Brain pericyte (primary cell): Measurements from ENCODE around the gene IL17RD.

Experiments used
- DNase-seq: peaks from one replicate; pipeline ENCODE4 v3.0.0-alpha.2; 2012; ENCODE audit warnings: low read depth, low spot score

IL17RD gene

DNA sequence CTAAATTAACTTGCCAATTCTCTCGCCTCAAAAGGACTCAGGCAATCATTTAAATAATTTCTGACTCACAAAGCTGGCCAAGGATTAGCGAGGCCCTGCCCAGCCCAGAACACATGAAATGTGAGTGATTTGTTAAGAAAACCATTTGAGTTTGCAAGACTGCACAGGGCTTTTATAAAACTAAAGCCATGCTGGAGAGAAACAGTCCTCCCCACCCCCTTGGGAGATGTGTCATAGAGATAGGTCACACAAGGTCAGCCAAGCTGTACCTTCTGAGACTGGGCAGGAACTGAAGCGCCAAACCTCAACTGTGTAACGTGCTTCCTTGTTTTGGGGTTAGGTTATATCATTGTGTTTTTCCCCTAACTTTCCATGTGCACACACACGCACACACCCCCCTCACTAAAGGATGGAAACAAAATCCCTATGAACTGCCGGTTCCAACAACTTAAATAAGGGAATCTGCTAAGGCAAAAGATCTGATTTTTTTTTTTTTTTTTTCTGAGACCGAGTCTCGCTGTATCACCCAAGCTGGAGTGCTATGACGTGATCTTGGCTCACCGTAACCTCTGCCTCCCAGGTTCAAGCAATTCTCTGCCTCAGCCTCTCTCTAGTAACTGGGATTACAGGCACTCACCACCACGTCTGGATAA, 96.6 kb downstream of the IL17RD start:
- no peak for DNase-seq

DNA sequence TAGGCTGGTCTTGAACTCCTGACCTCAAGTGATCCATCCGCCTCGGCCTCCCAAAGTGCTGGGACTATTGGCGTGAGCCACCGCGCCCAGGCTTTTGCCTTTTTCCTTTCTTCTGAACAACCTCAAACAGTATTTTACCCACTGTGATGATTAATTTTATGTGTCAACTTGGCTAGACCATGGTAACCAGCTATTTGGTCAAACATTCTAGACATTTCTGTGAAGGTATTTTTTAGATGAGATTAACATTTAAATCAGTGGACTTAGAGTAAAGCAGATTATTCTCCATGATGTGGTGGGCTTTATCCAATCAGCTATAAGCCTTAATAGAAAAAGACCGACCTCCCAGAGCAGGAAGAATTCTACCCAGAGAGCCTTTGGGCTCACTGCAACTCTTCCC, 98.7 kb downstream of the IL17RD start:
- DNase-seq = no peak

DNA sequence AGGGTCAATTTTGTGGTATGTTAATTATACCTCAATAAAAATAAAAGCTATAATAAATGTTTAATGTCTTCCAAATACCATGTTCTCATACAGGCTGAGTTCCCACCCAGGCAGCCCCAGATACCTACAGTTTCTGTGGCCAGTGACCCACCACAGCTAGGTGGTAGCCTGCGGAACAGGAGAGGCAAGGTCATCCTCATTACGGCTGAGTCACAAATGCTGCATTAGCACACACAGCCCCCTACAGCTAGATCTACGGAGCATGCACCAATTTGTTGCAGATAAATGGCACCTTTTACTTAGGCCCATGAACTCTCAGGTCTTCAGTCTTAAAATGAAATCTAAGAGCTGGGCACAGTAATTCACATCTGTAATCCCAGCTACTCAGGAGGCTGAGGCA, 99.6 kb downstream of the IL17RD start:
- DNase-seq = no peak

DNA sequence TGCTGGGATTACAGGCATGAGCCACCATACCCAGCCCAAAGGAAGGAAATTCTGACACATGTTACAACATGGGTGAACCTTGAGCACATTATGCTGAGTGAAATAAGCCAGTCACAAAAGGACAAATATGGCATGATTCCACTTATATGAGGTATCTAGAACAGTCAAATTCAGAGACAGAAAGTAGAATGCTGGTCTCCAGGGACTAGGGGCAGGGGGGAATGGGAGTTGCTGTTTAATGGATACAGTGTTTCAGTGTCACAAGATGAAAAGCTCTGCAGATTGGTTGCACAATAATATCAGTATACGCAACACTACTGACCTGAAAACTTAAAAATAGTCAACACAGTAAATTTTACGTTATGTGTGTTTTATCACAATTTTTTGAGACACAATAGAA, 100.6 kb downstream of the IL17RD start:
- no peak for DNase-seq

DNA sequence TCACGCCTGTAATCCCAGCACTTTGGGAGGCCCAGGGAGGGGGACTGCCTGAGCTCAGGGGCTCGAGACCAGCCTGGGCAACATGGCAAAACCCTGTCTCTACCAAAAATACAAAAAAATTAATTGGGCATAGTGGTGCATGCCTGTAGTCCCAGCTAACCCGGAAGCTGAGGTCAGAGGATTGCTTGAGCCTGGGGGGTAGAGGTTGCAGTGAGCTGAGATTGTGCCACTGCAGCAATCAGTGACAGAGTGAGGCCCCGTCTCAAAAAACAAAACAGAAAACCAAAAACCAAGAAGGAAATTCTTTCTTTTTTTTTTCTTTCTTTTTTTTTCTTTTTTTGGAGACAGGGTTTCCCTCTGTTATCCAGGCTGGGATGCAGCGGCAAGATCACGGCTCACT, 101.2 kb downstream of the IL17RD start:
- DNase-seq = no peak

DNA sequence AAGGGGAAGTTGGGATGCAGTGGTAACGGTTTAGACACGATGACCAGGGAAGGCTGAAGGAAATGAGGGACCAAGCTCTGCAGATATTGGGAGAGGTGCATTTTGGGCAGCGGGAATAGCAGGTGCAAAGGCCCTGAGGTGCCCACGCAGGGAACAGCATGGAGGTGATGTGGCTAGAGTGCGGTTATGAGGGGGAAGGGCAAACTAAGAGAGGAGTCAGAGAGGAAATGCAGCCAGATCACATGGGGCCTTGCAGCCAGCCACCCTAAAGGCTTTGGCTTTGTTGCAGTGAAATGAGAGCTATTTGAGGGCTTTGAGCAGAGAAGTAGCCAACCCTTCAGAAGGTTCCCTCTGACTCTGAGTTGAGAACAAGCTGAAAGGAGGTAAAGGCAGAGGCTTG, 102.1 kb downstream of the IL17RD start:
- DNase-seq = no peak

DNA sequence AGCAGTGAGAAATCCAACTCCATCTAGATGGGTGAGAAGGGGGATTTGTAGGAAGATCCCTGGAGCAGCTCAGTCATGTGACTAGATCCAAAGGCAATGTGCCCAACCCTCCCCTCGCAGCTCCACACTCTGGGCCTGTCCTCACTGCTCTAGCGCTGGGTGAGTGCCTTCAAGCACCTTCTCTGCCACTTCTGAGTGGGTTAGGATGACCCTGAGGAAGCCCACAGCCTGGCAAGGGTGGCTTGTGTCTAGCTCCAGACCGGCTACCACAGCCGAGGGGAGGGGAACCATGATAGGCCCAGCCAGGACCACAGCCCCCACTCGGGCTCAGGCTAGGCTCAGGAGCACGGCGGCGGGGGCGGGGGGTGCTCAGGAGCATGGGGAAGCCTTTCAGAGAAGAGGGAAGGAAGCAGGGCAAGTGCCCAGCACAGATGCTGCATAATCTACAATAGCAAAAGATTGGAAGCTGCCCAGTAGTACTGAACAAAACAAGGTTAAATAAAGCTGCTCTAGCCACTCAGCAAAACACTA, 103.0 kb downstream of the IL17RD start:
- DNase-seq = no peak

DNA sequence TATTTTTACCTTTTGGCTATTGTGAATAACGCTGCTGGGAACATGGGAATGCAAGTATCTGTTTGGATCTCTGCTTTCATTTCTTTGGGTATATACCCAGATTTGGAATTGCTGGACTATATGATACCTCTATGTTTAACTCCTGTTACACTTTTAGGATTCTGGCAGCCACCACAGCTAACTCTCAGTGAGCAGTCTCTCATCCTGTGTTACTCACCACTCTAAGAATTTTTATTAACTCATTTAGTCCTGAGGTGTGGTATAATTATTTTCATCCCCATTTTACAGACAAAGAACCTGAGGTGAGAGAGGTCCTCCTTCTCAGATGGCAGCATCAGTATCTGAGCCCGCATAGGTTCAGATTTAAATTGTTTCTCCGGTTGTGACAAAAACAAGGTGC, 103.6 kb downstream of the IL17RD start:
- no peak for DNase-seq

DNA sequence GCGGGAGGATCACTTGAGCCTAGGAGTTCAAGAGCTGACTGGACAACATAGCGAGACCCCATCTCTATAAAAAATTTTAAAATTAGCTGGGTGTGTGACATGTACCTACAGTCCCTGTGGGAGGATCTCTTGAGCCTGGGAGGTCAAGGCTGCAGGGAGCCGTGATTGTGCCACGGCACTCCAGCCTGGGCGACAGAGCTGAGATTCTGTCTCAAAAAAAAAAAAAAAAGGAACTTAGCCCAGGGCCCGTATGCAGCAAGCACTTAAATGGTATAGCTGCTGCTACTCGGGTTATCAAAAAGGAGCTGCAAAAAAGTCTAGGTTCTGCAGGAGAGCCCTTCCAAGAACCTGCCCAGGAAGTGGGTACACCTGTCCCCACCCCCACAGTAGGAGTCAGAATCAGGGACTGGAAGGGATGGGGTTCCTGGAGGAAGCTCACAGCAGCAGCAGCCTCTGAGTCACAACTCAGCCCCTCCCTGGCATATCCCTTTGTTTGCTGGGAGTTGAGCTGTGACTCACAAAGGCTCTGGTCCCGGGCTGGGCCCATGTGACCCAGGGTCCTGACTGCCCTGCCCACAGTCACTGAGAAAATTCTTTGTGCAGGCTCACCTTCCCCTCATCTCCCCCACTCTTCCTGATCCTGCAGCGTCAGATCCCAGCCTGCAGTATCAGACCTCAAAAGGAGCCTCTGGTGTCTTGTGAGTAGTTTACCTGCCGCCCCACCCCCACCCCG, 104.9 kb downstream of the IL17RD start, which contains the start of gene SPATA12:
Gene SPATA12 (plus strand): TSS at position 576 of the 733 bp plus-strand sequence. CDS start 13,031 bp downstream, outside the sequence.
- no peak for DNase-seq

DNA sequence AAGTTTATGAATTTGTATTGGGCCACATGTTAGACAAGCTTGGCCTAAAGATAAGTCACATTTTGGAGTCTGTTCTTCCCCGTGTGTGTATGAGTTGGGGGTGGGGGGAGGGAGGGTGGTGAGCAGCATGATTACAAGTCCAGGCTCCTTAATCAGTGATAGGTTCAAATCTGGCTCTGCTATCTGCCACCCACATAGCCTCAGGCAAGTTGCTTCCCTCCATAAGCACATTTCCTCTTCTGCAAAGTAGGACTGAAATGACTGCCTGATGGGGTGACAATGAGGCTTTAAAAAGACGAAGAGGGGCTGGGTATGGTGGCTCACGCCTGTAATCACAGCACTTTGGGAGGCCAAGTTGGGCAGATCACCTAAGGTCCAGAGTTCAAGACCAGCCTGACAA, 105.7 kb downstream of the IL17RD start:
- no peak for DNase-seq

DNA sequence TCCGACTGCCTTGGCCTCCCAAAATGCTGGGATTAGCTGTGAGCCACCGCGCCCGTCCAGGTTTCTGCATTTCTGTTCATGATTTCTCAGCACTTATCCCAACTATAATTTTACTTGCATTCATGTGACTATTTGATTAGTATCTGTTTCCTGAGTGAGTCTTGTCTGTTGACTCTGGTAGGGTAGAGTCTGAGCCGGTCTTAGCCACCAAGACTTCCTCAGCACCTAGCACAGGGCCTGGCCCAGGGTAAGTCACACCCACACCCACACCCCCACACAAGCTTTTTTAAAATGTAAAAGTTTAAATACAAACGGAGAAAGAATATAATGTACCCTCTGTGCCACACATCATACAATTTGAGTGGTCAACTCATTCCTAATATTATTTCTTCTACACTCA, 107.8 kb downstream of the IL17RD start:
- no peak for DNase-seq

DNA sequence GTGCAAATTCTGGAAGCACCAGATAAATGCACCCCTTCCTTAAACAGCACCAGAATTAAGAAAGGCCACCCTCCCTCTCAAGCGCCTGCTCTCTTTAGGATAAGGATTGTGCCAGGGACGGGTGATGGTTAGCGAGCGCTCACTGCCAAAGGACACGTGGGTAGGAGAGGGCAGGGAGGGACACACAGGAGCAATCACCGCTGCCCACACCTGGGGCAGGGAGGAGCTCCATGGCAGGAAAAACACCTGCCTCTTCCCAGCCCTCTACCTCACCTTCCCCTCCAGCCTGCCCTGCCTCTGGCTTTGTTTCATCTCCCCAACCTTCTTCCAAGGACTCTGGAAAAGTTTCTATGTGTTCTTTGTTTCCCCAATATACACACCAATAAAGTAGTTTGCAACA, 112.0 kb downstream of the IL17RD start:
- DNase-seq = no peak

DNA sequence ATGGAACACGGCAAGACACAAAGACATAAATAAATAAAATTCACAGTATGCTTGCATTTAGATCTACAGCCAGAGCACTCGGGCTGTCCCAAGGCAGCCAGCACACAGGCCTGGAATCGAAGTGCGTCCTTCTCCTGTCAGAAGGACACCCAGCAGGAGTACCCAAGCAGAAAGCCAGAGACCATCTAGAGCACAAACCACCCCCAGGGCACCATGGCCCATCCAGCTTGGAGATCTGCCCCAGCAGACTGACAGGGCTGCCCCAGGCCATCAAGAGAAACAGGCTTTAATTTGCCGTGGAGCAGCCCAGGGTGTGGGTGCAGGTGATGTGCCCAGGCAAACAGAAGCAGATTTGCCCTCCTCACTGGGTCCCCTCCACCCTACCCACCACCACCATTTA, 112.5 kb downstream of the IL17RD start:
- no peak for DNase-seq

DNA sequence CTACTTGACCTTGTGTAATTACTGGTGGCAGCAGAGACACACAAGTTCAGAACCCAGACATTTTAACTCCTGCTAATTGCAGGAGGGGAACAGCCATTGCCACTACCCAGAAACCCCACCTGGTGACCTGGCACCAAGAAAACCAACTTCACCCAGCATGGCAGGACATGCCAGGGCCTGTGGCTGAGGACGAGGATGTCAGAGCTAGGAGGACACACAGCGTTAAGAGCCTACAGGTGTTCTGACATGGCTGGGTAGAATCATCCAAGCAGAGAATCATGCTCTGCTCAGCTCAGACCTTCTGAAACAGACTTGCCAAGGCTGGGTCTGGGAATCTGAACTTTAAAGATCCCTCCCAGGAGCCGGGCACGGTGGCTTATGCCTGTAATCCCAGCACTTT, 116.4 kb downstream of the IL17RD start:
- DNase-seq = no peak

DNA sequence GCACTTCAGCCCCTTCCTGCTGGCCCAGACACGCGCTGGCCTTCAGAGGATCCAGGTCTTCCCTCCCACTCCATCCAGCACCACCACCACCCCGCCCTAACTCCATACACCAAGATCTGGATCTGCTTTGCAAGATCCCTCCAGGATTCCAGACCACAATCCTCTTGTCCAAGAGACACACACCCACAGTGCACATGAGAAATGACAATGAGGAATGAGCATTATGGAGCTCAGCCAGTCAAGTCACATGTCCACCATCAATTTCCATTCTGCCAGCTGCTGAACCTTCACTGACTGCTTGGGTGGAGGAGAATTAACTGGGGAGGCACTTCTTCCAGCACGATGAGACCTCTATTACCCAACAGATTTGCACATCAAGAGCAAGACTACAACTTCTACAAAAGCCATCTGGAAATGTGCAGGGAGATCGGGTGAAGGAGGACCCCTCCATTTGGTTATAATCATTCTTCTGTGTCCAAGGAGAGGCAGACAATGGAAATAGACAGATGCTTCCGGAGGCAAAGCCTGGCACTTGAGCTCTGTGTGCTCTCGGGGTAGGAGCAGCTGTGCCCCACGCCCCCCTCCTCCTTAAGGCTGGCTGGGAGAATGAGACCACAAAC, 117.0 kb downstream of the IL17RD start:
- no peak for DNase-seq

DNA sequence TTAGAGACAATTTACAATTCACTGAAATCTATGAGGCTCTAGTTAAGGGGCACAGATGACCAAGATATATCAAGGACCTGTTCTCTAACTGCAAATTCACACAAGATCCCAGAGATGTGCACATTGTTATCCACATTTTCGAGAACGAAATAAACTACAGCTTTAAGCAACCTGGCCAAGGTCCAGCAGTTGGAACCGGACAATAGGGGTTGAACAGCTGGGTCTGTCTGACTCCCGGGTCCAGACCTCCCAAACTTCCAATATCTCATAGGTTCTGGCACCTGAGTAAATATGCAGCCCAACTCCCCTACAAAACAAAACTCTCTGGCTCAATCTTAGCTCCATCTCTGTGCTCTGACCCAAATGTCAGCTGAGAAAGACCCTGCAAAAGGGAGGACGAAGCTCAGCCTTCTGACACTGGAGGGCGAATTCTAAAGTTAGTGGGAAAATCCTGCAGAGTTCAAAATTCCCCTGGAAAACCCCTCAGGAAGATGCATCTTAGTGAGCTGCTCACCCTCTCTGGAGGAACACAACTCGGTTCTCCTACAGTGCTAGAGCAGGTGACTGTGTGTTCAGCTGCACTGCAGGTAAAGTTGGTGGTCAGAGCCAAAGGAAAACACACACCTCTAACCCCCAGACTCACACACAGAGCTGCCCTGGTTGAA, 118.9 kb downstream of the IL17RD start:
- DNase-seq = no peak

DNA sequence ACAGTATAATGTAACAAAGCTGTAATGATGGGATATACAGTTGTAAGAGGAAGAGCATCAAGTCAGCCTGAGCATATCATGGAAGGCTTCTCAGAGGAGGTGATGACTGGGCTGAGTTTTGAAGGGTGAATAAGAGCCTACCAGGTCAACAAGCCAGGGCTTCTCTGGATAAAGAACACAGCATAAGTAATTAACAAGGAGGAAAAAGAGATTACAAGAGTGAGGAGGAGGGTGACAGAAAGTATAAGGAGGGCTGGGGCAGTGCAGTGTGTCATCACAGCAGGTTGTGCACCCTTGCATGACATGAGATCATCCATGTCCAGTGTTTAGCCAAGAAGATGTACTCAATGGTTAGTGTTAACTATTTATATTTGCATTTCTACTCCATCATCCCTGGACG, 121.6 kb downstream of the IL17RD start:
- DNase-seq = no peak

DNA sequence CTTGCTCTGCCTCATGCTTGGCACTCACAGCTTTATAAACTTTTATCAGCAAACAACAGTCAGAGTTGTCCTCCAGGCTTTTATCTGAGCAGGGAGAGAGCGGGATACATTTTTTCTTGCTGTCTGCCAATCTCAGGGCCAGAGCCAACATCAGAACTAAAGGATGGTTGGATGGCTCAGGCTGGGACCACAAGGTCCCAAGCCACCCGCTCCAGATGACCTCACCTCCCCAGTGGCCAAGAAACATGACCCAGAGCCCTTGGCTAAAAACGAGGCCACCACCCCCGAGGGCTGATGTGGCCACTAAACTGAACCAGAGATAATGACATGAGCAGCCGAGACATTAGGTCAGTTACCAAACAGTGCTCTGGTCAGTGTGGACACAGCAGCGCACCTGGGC, 123.5 kb downstream of the IL17RD start:
- DNase-seq = no peak
